ENCODE measurements around the gene KCNMB1.

DNA sequence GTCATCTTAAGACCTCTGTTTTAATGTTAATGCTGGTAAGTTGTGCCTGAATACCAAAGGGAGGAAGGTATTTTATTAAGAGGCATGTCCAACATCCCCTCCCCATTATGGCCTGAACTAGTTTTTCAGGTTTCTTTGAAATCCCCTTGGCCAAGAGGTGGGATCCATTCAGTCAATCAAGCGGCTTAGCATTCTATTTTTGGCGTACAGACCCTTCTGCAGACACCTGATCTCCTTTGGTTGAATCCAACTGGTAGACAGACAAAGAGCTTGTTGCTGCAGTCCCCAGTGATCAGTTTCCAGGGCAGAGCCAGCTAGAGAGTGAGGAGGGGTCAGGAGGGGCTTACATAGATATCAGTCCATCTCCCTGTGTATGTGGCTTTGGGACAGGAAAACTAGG is 7.9 kb upstream of the KCNMB1 start:
- no peak for TF ChIP-seq POLR2AphosphoS5 (IDR thresholded peaks at IDR 0.05; ENCODE audit: low read depth)
- TF ChIP-seq, protein P1, sequence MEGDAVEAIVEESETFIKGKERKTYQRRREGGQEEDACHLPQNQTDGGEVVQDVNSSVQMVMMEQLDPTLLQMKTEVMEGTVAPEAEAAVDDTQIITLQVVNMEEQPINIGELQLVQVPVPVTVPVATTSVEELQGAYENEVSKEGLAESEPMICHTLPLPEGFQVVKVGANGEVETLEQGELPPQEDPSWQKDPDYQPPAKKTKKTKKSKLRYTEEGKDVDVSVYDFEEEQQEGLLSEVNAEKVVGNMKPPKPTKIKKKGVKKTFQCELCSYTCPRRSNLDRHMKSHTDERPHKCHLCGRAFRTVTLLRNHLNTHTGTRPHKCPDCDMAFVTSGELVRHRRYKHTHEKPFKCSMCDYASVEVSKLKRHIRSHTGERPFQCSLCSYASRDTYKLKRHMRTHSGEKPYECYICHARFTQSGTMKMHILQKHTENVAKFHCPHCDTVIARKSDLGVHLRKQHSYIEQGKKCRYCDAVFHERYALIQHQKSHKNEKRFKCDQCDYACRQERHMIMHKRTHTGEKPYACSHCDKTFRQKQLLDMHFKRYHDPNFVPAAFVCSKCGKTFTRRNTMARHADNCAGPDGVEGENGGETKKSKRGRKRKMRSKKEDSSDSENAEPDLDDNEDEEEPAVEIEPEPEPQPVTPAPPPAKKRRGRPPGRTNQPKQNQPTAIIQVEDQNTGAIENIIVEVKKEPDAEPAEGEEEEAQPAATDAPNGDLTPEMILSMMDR (IDR thresholded peaks at IDR 0.05; ENCODE audit: insufficient read depth, low read length), result no peak
